ENCODE results near the gene ARL10.

ARL10 gene

DNA sequence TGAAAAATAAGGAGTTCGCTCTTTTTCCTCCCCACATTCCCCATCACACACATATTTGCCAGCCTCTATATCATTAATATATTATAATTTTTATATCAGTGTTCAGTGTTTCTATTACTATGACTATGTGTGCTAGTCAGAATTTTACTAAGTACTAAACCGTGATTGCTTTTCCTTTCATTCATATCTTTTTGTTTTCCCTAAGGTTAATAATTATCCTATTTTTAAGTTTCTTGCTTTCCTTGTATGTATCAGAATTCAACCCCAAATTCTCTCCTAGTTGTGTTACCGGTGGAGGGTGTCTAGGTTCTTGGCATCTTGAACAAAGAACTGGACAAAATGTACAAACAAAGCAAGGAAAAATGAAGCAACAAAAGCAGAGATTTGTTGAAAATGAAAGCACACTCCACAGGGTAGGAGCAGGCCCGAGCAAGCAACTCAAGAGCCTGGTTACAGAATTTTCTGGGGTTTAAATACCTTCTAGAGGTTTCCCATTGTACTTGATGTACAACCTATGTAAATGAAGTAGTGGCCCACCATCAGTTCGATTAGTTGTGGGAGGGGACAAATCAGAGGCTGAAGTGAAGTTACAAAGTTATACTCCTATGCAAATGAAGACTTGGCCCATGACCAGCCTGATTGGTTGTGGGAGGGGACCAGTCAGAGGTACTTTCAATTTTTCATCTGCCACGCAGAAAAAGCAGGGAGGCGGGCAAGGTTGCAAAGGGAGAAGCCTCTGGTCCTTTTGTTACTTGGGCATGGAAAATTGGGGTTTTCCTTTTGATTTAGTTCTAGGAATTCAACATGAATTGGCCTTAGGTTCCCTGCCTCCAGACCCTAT, 47.5 kb upstream of the ARL10 start (continued):
- TF ChIP-seq TSHZ1 (tag by site-specific recombination; IDR thresholded peaks at IDR 0.05; ENCODE audit: borderline replicate concordance) (no peak), ZSCAN23 (tag by site-specific recombination; IDR thresholded peaks at IDR 0.05) (no peak), ZNF558 (tag by site-specific recombination; IDR thresholded peaks at IDR 0.05) (no peak), RBAK (tag by site-specific recombination; IDR thresholded peaks at IDR 0.05) (no peak)
- TF ChIP-seq, protein P1, sequence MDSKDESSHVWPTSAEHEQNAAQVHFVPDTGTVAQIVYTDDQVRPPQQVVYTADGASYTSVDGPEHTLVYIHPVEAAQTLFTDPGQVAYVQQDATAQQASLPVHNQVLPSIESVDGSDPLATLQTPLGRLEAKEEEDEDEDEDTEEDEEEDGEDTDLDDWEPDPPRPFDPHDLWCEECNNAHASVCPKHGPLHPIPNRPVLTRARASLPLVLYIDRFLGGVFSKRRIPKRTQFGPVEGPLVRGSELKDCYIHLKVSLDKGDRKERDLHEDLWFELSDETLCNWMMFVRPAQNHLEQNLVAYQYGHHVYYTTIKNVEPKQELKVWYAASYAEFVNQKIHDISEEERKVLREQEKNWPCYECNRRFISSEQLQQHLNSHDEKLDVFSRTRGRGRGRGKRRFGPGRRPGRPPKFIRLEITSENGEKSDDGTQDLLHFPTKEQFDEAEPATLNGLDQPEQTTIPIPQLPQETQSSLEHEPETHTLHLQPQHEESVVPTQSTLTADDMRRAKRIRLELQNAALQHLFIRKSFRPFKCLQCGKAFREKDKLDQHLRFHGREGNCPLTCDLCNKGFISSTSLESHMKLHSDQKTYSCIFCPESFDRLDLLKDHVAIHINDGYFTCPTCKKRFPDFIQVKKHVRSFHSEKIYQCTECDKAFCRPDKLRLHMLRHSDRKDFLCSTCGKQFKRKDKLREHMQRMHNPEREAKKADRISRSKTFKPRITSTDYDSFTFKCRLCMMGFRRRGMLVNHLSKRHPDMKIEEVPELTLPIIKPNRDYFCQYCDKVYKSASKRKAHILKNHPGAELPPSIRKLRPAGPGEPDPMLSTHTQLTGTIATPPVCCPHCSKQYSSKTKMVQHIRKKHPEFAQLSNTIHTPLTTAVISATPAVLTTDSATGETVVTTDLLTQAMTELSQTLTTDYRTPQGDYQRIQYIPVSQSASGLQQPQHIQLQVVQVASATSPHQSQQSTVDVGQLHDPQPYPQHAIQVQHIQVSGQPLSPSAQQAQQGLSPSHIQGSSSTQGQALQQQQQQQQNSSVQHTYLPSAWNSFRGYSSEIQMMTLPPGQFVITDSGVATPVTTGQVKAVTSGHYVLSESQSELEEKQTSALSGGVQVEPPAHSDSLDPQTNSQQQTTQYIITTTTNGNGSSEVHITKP (tag by site-specific recombination; IDR thresholded peaks at IDR 0.05), result no peak

- CTCF ChIA-PET, result interaction anchor here (0.6 to 0.9 kb wide), 3 partner anchors 175 to 719 kb away, joined by 3 read pairs; no protein-coding TSS in a partner anchor
- Histone ChIP-seq H3K4me1 (ENCODE audit: control insufficient read depth, insufficient read depth, low read length) (no peaks in the 10 kb centered on the region), H3K27ac (ENCODE audit: extremely low read depth, low read depth, low read length) (no peak overlapping the region), H3K9me3 (ENCODE audit: control insufficient read depth, insufficient read depth, low read depth, low read length) (no peaks in the 10 kb centered on the region), H3K4me3 (ENCODE audit: low read depth, low read length) (no peak overlapping the region), H3K36me3 (ENCODE audit: control insufficient read depth in 2 of 2, insufficient read depth in 1 of 2, low read length in 2 of 2) (peaks cover 20 to 69% of the 10 kb centered on the region in 2 experiments; a peak in 2 of 3 replicates)
- POLR2A ChIA-PET, result no interaction called here
- TF ChIP-seq ZNF426 (tag by site-specific recombination; IDR thresholded peaks at IDR 0.05) (peak; percentile 98), ZNF510 (tag by site-specific recombination; IDR thresholded peaks at IDR 0.05; ENCODE audit: insufficient replicate concordance) (peak; percentile 72), ZNF140 (tag by site-specific recombination; IDR thresholded peaks at IDR 0.05) (peak; percentile 90), SP3 (tag by site-specific recombination; IDR thresholded peaks at IDR 0.05) (peak; percentile 30; the same call in 1 of the 2 replicates), ZBTB48 (tag by site-specific recombination; IDR thresholded peaks at IDR 0.05) (no peak), AEBP2 (tag by site-specific recombination; IDR thresholded peaks at IDR 0.05; ENCODE audit: borderline replicate concordance) (0 out of 2 replicates have a peak, but pooled peaks have one; percentile 65), ZNF292 (tag by site-specific recombination; IDR thresholded peaks at IDR 0.05; ENCODE audit: borderline replicate concordance, low read depth) (peak; percentile 85; the same call in 1 of the 2 replicates), ZBTB21 (tag by site-specific recombination; IDR thresholded peaks at IDR 0.05) (peak; percentile 69; the same call in 1 of the 2 replicates), ZNF623 (tag by site-specific recombination; IDR thresholded peaks at IDR 0.05) (peak; percentile 85), ZNF354C (tag by site-specific recombination; IDR thresholded peaks at IDR 0.05; ENCODE audit: borderline replicate concordance, low read depth) (0 out of 2 replicates have a peak, but pooled peaks have one; percentile 56), ZNF843 (tag by site-specific recombination; IDR thresholded peaks at IDR 0.05) (no peak), KLF7 (tag by site-specific recombination; IDR thresholded peaks at IDR 0.05; ENCODE audit: borderline replicate concordance) (peak; percentile 55; the same call in 1 of the 2 replicates), ZNF530 (tag by site-specific recombination; IDR thresholded peaks at IDR 0.05; ENCODE audit: low read depth) (0 out of 2 replicates have a peak, but pooled peaks have one; percentile 37)
- TF ChIP-seq, protein P2, sequence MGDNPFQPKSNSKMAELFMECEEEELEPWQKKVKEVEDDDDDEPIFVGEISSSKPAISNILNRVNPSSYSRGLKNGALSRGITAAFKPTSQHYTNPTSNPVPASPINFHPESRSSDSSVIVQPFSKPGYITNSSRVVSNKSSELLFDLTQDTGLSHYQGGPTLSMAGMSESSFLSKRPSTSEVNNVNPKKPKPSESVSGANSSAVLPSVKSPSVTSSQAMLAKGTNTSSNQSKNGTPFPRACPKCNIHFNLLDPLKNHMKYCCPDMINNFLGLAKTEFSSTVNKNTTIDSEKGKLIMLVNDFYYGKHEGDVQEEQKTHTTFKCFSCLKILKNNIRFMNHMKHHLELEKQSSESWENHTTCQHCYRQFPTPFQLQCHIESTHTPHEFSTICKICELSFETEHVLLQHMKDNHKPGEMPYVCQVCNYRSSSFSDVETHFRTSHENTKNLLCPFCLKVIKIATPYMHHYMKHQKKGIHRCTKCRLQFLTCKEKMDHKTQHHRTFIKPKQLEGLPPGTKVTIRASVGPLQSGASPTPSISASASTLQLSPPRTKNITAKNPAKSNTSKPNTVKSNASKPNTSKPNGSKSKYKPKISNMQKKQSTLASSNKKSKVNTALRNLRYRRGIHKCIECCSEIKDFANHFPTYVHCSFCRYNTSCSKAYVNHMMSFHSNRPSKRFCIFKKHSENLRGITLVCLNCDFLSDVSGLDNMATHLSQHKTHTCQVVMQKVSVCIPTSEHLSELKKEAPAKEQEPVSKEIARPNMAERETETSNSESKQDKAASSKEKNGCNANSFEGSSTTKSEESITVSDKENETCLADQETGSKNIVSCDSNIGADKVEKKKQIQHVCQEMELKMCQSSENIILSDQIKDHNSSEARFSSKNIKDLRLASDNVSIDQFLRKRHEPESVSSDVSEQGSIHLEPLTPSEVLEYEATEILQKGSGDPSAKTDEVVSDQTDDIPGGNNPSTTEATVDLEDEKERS (tag by site-specific recombination; IDR thresholded peaks at IDR 0.05), result no peak
Observed at GRCh38 chr5:176319827-176320554, 45.3 kb upstream of the ARL10 start.

Measured in HEK293 (cell line).